ENCODE data around the gene NPSR1. TPM values are rescaled to one million over a fixed set of nuclear protein-coding genes. Genes with fewer than 3 reads are reported as not detected.
"Not testable (repeated sequence)": the region's sequence is repeated elsewhere in the genome, so short reads cannot be mapped to it uniquely, and the experiment has no call there.

NPSR1 gene
- total RNA-seq, 1 experiment from 2014 or later = not detected

- DNase-seq (ENCODE audit: low read depth) = no peak
Observed at GRCh38 chr7:34835901-34836600, 178.0 kb downstream of the NPSR1 start.

GRCh38 chr7:34837316-34837715 is 179.3 kb downstream of the NPSR1 start:
- peak; percentile 87 for DNase-seq (ENCODE audit: low read depth)

- peak; percentile 94 for DNase-seq (ENCODE audit: low read depth)
Observed at GRCh38 chr7:34837801-34838201, 179.8 kb downstream of the NPSR1 start.

GRCh38 chr7:34838329-34838728 is 180.3 kb downstream of the NPSR1 start:
- peak; percentile 79 for DNase-seq (ENCODE audit: low read depth)

- DNase-seq (ENCODE audit: low read depth) = no peak
Observed at GRCh38 chr7:34839645-34840044, 181.6 kb downstream of the NPSR1 start.

- no peak for DNase-seq (ENCODE audit: low read depth)
Observed at GRCh38 chr7:34840176-34840785, 182.3 kb downstream of the NPSR1 start.

- no peak for DNase-seq (ENCODE audit: low read depth)
Observed at GRCh38 chr7:34841326-34841725, 183.3 kb downstream of the NPSR1 start.

- DNase-seq (ENCODE audit: low read depth) = peak; percentile 46
Observed at GRCh38 chr7:34842782-34843181, 184.8 kb downstream of the NPSR1 start.

- no peak for DNase-seq (ENCODE audit: low read depth)
Observed at GRCh38 chr7:34844406-34844805, 186.4 kb downstream of the NPSR1 start.

GRCh38 chr7:34844936-34845665 is 187.1 kb downstream of the NPSR1 start:
- DNase-seq (ENCODE audit: low read depth) = no peak

GRCh38 chr7:34845666-34846361 is 187.8 kb downstream of the NPSR1 start:
- peak; percentile 71 for DNase-seq (ENCODE audit: low read depth)

- no peak for DNase-seq (ENCODE audit: low read depth)
Observed at GRCh38 chr7:34846976-34847375, 189.0 kb downstream of the NPSR1 start.

- no peak for DNase-seq (ENCODE audit: low read depth)
Observed at GRCh38 chr7:34848670-34849069, 190.7 kb downstream of the NPSR1 start.

- DNase-seq (ENCODE audit: low read depth) = peak; percentile 38
Observed at GRCh38 chr7:34849163-34849960, 191.3 kb downstream of the NPSR1 start.

- no peak for DNase-seq (ENCODE audit: low read depth)
Observed at GRCh38 chr7:34849986-34850385, 192.0 kb downstream of the NPSR1 start.

GRCh38 chr7:34850681-34851080 is 192.7 kb downstream of the NPSR1 start:
- DNase-seq (ENCODE audit: low read depth) = peak; percentile 31

- DNase-seq (ENCODE audit: low read depth) = no peak
Observed at GRCh38 chr7:34851431-34851830, 193.4 kb downstream of the NPSR1 start.

- DNase-seq (ENCODE audit: low read depth) = not testable (repeated sequence)
Observed at GRCh38 chr7:34858444-34858843, 200.4 kb downstream of the NPSR1 start.

- not testable (repeated sequence) for DNase-seq (ENCODE audit: low read depth)
Observed at GRCh38 chr7:34859281-34859680, 201.3 kb downstream of the NPSR1 start.

- DNase-seq (ENCODE audit: low read depth) = not testable (repeated sequence)
Observed at GRCh38 chr7:34866222-34866621, 208.2 kb downstream of the NPSR1 start.

GRCh38 chr7:34867341-34867740 is 209.3 kb downstream of the NPSR1 start:
- not testable (repeated sequence) for DNase-seq (ENCODE audit: low read depth)
